ENCODE measurements around the gene DNAJB12.
A peak's percentile ranks its signal among the peaks of the same experiment; 100 is the strongest.
"Not testable (repeated sequence)": the region's sequence is repeated elsewhere in the genome, so short reads cannot be mapped to it uniquely, and the experiment has no call there.

DNAJB12 gene

DNA sequence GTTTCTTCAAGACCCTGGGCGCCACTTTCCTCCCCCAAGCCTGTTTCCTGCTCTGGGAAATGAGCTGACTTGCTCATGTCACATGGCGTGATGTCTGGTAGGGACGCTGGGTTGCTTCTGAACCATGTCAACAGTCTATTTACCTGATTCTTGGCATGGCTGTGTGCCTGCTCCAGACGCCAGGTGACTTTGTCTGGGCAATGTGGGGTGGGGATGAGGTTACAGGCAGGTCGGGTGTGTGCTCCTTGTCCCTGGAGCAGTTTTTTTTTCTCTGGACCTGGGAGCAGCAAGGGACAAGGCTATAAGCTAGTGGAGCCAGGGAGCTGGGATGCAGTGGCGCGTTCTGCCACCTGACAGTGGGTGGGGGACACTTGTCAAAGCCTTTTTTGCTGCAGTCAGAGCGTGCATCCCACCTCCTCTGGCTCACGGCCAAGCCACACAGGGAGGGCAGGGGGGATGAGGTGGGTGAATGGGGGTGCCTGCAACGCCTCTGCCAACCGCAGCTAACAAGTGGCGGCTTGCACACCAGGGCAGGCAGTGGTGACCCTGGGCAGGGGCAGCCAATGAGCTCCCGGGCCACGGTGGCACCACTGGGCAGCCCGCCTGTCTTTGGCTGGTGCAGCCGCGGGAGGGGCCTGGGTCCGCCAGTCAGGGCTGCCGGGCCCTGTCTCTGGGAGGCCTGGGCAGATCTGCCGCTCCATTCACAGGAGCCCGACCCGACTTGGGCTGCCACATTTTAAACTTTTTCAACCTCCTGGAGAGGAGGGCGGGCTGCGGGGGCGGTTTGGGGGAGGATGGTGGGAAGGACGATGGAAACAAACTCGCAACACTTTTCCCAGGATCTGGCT lies 22.9 kb downstream of the DNAJB12 start:
- peak in 1 of 2 donors; percentile 62 for DNase-seq (ENCODE audit: low read depth in 2 of 2)

DNA sequence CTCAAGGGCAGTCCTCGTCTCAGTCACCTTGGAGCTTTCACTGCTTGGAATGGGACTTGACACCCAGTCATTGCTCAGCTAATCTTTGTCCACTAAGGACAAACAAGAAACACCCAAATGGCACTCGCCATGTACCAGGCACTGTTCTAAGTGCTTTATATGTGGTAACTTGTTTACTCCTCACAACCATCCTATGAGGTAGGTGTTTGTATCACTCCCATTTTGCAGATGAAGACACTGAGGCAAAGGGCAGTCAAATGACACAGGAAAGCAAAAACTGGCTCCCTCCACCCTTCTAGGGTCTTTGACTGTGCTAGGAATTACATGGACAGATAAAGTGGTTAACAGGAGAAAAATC lies 24.7 kb downstream of the DNAJB12 start:
- no peak for DNase-seq (ENCODE audit: low read depth in 2 of 2)

DNA sequence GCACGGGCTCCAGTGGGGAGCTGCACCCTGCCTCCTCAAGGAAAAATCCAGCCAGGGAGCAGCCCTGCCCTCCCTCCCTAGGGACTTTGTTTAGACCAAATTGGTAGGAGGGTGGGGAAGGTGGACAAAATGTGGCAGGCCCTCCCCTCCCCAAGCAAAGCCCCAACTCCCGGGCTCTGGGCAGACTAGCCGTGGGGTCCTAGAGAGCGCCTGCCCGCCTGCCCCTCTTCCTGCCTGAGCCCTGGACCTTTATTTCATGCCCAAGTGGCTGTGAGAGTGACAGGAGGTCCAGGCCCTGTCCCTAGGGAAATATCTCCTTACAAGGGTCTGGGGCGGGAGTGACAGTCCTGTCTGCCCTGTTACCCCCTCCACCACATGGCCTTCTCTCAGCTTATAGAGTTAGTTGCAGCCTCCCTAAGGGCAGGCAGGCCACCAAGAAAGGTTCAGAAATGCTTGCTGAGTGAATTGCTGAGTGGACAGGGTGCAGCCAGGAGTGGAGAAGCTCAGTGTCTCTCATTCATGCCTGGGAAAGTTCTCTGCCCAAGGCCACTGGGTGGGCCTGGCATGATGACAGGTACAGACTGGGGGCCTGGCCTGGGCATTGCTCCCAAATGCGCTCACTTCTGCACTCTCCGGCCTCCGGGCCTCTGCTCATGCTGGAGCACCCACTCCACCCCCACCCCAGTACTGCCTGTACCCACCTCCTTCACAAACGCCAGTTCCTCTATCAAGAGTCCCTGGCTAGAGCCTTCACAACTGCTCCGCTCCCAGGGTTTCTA lies 25.2 kb downstream of the DNAJB12 start:
- DNase-seq (ENCODE audit: low read depth in 2 of 2) = no peak

DNA sequence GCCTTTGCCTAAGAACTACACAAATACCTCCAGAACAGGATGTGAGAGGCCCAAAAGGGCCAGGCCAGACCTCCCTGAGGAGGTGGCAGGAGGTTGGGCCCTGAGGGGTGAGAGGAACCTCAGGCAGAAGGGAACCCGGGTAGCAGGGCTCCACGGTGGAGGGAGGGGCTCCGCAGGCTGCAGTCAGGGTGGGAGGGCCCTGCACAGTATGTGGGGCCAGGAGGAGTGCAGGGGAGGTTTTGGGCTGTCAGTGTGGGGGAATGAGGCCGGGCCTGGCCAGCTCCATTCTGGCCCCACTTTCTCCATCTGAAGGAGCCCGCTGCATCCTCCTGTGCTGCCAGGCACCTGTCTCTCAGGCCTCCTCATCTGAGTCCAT lies 25.9 kb downstream of the DNAJB12 start:
- DNase-seq (ENCODE audit: low read depth in 2 of 2) = no peak

DNA sequence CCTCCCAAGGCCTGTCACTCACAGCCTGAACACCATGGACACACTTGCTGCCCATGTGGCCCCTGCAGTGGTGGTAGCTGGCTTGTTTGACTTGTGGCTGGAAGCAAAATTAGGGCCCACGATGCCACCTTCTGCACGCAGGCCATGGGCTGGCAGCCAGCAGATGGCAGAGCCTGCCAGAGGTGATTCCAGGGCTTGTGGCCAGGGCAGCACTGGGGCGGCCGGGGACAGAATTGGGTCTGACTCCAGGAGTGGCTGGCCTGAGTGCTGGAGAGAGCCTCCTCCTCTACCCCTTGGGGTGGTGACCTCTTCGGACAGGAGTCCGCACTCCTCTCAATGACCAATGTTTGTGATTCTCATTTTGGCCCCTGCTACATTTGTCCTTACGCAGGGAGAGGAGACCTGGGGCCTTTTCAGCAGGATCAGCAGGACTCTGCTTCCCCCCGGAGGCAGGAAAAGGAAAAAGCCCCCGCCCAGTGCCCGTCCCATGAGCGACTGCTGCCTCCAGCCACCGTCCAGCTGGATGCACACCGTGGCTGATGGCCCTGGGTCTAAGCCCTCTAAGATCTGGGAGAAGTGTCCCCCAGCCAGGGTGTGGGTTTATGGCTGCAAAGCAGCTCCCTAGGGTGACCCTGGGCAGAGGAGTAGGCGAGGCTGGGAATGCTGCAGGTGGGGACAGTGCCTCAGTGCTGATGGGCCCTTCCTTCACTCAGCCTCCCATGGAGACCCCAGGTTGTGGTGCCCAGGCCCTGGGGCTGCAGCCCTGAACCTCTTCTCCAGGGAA lies 26.5 kb downstream of the DNAJB12 start:
- DNase-seq (ENCODE audit: low read depth in 2 of 2) = no peak

DNA sequence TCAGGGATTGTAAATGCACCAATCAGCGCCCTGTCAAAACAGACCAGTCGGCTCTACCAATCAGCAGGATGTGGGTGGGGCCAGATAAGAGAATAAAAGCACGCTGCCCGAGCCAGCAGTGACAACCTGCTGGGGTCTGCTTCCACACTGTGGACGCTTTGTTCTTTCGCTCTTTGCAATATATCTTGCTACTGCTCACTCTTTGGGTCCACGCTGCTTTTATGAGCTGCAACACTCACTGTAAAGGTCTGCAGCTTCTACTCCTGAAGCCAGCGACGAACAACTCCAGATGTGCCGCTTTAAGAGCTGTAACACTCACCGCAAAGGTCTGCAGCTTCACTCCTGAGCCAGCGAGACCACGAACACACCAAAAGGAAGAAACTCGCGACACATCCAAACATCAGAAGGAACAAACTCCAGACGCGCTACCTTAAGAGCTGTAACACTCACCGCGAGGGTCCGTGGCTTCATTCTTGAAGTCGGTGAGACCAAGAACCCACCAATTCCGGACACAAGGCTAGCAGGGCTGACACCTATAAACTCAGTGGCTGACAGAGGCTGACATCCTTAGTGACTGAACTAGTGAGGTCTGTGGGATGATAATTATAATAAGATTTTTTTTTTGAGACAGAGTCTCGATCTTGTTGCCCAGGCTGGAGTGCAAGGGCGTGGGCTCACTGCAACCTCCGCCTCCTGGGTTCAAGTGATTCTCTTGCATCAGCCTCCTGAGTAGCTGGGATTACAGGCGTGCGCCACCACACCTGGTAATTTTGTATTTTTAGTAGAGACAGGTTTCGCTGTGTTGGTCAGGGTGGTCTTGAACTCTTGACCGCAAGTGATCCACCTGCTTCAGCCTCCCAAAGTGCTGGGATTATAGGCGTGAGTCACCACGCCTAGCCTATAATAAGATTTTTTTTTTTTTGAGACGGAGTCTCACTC lies 27.8 kb downstream of the DNAJB12 start:
- DNase-seq (ENCODE audit: low read depth in 2 of 2) = not testable (repeated sequence)

DNA sequence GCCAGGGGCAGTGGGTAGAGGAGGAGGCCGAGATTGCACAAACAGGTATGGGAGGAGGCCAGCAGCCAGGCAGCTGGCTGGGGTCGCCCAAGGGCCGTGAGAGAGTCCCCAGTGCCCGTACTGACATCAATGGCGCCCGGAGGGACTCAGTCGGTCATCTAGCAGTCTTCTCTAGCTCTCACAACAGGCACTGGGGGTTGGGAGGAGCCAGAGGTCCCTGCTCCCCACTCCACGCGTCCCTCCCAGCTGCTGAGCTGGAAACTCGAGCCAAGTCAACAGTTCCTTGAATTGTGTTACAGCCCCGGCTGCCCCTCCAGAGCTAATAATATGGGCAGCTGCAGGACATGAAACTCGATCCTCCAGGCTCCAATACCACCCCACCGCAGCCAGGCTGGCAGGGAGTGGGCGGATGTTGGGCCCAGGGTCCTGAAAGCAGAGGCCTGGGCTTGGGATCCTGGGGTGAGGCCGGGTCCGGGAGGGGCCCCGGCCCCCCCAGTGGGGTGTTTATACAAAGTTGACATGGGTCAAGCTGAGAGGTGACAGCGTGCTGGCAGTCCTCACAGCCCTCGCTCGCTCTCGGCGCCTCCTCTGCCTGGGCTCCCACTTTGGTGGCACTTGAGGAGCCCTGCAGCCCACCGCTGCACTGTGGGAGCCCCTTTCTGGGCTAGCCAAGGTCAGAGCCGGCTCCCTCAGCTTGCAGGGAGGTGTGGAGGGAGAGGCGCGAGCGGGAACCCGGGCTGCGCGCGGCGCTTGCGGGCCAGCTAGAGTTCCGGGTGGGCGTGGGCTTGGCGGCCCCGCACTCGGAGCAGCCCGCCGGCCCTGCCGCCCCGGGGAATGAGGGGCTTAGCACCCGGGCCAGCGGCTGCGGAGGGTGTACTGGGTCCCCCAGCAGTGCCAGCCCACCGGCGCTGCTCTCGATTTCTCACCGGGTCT lies 29.2 kb downstream of the DNAJB12 start:
- not testable (repeated sequence) for DNase-seq (ENCODE audit: low read depth in 2 of 2)

DNA sequence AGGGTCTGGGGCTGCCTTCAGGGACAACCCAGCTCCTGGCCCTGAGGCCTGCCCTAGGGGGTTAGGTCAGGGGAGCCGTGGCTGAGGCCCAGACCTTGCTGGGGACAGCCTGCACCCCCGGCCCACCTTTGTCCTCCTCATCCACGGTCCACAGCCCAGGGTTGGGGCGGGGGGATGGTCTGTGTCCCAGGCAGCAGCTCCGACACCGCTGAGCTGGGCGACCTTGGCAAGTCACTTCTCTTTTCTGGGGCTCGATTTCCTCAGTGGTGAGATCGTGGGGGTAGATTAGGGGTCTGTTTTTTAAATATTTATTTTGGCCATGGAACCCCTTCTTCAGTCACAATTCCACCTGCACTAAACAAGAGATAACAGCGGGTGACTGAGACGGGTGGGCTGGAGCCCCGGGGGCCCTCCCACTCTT lies 30.9 kb downstream of the DNAJB12 start:
- DNase-seq (ENCODE audit: low read depth in 2 of 2) = no peak

DNA sequence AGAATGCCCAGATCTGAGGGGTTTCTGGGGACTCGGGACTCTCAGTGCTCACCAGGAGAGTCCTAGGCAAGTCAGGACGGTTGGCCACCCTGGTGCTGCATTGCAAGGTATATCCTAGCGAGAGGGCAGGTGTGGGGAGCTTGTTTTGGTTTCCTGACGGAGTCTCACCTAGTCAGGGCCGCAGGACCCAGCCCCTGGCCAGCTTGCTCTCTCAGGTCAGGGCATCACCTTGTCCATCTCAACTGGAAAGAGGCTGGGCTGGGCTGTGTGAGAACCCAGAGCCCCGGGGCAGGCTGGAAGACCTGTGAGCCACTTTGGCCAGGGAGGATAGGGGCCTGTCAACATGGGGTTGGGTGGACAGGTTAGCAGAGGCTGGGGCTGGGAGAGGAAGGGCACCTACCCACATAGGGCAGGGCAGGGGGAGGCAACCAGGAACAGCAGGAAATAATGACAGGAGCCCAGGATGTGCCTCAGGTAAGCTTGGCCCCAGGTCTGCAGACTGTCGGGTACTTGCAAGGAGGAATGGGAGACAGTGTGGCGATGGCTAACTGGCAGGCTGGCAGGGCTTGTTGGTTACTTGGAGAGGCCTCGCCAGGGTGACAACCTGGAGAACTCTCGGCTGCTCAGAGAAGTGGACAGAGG lies 31.5 kb downstream of the DNAJB12 start:
- no peak for DNase-seq (ENCODE audit: low read depth in 2 of 2)

DNA sequence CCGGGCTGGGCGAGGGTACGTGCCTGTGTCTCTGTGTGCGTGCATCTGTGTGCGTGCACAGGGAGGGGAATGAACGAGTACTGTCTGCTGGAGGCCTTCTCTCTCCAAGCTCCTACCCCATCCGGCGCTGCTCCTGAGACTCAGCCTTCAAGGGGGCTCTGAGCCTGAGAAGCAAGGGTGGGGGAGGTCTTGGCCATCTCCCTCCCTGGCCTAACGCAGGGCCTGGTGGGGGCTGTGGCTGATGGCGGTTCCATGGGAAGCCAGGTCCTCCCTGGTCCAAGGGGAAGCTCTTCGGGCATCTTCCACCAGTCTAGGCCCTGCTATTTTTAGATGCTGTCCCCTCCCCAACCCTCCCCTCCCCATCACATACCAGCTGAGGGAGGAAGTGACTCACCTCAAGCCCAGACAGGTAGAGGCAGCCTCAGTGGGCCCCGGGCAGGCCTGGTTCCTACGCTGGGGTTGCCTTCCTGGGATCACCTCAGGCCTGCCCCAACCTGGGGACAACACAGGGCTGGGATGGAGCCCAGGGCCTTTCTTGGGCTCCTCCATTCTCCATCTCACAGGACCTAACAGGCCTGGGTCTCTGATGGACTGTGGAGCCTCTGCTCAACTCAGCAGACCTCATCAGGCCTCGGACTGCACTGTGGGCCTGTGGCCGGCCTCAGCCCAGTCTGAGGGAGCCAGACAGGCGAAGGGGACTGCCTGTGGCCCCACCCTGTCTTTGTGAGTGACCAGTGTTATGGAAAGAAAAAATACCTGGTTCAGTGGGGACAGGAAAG lies 32.2 kb downstream of the DNAJB12 start:
- peak in 1 of 2 donors; percentile 37 for DNase-seq (ENCODE audit: low read depth in 2 of 2)

DNA sequence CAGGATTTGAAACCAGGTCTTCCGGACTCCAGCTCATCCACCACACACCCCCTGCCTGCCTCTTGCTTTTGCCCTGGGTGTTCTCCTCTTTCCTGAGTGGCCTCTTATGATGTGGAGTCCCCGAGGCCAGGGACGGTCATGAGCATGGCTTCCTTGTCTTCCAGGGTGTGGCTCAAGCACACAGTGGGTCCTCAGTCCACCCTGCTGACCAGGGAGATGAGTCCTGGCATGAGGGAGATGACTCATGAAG lies 32.8 kb downstream of the DNAJB12 start:
- no peak for DNase-seq (ENCODE audit: low read depth in 2 of 2)

DNA sequence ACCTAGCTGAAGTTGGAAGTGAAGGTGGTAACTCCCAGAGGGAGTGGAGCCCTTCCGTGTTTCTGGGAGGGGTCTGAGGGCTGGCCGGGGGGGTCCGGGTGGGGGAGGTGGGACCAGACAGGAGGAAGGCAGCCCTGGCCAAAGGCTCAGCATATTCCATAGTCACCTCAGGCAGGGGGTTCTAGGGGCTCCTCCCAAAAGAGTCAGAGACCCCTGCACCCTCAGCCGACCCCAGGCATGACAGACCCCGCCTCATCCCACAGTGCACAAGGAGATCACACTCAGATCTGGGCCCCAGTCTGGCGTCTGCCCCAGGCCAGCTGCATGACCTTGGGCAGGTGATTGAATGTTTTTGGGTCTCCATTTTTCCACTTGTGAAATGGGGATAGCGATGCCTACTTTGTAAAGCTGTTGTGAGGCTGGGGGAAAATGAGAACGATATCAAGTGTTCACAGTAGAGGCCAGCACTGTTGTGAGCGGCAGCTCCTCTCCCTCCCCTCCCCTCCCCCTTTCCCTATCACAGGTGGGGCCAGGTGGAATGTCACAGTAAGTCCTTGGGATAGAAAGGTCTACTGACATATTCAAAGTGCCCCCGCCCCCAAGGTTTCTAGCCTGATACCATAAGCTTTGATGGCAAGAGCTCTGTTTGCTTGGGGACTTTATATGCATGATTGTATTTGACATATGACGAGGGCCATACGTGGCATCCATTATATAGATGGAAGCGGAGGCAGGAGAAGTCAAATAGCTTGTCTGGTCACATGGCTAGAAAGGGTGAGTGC lies 33.3 kb downstream of the DNAJB12 start:
- DNase-seq (ENCODE audit: low read depth in 2 of 2) = no peak

DNA sequence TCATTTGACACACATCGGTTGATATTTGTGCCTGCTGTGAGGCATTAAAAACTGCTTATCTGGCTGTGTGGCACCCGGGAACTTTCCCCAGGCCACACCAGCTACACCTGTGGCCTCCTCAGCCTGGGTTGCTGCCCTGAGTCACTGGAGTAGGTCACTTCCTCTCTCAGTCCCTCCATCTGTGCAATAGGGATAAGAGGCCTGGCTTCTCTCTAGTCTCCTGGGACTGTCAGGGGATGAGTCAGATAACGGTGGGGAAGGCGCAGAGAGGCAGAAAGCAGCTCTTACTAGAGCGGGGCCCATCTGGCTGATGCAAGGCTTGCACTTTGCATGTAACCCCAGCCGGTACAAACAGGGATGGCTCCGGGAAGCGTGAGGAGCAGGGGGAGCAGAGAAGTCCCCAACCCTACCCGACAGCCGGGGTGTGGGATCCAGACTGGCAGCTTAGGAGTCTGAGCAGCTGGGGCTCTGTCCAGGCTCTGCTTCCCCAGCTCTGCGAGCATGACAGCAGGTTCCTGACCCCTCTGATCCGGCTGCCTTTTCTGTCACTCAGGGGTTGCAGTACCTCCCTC lies 34.0 kb downstream of the DNAJB12 start:
- DNase-seq (ENCODE audit: low read depth in 2 of 2) = peak in 1 of 2 donors; percentile 39

DNA sequence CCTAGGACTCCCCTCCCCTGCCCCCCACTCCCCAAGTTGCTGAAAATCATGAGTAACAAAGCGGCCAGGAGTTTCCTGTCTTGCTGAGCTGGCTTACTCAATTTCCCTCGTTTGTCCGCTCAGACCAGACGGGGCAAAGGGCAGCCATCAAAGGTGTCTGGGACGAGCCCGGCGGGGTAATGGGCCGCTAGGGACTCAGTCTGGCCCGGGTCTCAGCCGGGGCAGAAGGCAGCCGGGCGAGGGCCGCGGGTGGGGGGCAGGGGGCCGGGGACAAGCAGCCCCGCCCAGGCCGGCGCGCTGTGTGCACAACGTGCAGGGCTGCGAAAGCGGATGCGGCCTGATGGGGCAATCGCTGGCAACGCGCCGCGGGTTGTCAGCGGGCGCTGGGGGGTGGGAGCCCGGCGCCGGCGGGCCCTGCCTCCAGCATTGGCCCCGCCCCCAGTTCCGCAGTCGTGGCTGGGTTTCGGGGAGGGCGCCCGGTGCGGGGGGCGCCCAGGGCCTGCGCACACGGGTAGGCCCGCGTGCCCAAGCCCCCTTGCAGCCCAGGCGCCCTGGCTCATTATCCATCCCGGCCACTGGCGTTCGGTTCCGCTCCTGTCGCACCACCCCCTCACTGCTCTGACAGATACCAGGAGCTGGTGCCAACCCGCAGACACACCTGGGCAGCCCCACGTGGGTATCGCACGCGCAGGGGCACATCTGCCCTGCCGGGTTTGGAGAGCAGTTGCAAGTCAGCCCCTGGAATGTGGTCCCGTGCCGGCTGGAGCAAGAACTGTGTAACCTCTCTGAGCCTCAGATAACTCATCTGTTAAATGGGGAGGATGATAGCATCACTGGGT lies 35.1 kb downstream of the DNAJB12 start:
- DNase-seq (ENCODE audit: low read depth in 2 of 2) = peak; percentile 70 to 76

DNA sequence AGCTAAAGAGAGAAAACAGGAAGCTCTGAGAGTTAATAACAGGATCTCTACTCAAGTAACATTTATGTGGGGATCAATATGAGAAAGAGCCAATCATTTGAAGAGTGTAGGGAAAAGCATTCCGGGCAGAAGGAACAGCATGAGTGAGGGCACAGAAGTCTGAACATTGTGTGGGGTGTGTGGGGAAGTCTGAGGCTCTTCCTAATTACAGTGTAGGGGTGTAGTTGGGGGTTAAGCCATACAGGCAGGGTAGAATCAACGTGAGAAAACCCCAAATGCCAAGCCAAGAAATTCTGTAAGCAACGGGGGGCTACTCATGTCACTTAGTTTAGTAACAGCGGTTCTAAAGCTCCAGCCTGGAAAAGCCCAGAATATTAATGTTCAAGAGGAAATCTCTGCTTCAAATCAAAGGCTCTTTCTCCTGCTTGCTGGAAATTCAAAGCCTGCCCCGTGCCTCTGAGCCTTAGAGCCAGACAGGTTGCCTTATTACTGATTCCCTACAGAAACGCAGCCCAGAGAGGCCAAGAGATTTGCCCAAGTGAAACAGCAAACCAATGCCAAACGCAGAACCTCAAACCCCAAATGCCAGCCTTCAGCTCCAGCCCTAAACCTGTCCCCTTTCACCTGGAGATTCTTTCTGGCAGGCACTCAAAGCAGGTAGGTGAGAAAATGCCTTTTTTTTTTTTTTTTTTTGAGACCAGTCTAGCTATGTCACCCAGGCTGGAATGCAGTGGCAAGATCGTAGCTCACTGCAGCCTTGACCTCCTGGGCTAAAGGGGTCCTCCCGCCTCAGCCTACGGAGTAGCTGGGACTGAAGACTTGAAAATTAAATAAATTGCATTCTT lies 36.1 kb downstream of the DNAJB12 start:
- no peak for DNase-seq (ENCODE audit: low read depth in 2 of 2)

All from stimulated activated CD4-positive, alpha-beta T cell treated with anti-CD3 and anti-CD28 coated beads, Interleukin-1b, Interleukin-23, amount 100 ng/mL, for 1 hour (primary cell).